H1 (cell line): ENCODE measurements around the gene SKIC8. TPM values are rescaled to one million over a fixed set of nuclear protein-coding genes. Genes with fewer than 3 reads are reported as not detected.

Experiments
- CTCF ChIA-PET: fragments of 300-600 bp; sonication (Branson Sonifier 250); formaldehyde crosslinking; loops from one replicate; lab custom pipeline; 2021; ENCODE audit not compliant: partially characterized antibody; lab: Charles Lee
- POLR2A ChIA-PET: fragments of 300-600 bp; sonication (Branson Sonifier 250); formaldehyde crosslinking; loops from one replicate; lab custom pipeline; 2021; ENCODE audit warnings: inconsistent platforms; ENCODE audit not compliant: partially characterized antibody; lab: Charles Lee
- DNase-seq, 2 experiments: peaks; one replicate each; pipeline versions ENCODE4 v3.0.0 to v3.0.0-alpha.2; 2010 to 2022; ENCODE audit warnings: low spot score in 2 of 2, low read depth in 1 of 2, mixed read lengths in 1 of 2
- FAIRE-seq: peaks from 2 replicates; lab custom pipeline; 2011; peaks lifted over from hg19 to GRCh38; lab: Jason Lieb, UNC
- H2AFZ ChIP-seq: 2 replicates; pipeline ENCODE4 v1.8.1; 2012; ENCODE audit warnings: low read length, inconsistent platforms
- H2AK5ac ChIP-seq: 2 replicates; pipeline ENCODE4 v1.6.1; 2013; ENCODE audit warnings: low read depth, low read length
- H2BK120ac ChIP-seq: replicated peaks from 2 replicates; pipeline ENCODE3; 2013; ENCODE audit warnings: low read depth, low read length, inconsistent platforms
- H2BK12ac ChIP-seq: 2 replicates; pipeline ENCODE4 v1.6.1; 2013; ENCODE audit warnings: low read depth, low read length
- H2BK15ac ChIP-seq: 2 replicates; pipeline ENCODE4 v1.6.1; 2013; ENCODE audit warnings: low read length
- H2BK20ac ChIP-seq: 2 replicates; pipeline ENCODE4 v1.6.1; 2013; ENCODE audit warnings: low read length
- H2BK5ac ChIP-seq: 2 replicates; pipeline ENCODE4 v1.6.1; 2013; ENCODE audit warnings: low read depth, low read length
- H3K14ac ChIP-seq: 2 replicates; pipeline ENCODE4 v1.6.1; 2013; ENCODE audit warnings: inconsistent platforms; ENCODE audit not compliant: insufficient read length
- H3K18ac ChIP-seq: 2 replicates; pipeline ENCODE4 v1.6.1; 2013; ENCODE audit warnings: low read length; ENCODE audit errors: extremely low read depth
- H3K23ac ChIP-seq: 2 replicates; pipeline ENCODE4 v1.6.1; 2013; ENCODE audit warnings: inconsistent platforms; ENCODE audit not compliant: insufficient read length
- H3K23me2 ChIP-seq: 2 replicates; pipeline ENCODE4 v1.6.1; 2013; ENCODE audit warnings: low read depth, low read length
- H3K27ac ChIP-seq: 2 replicates; pipeline ENCODE4 v1.6.1; 2011; ENCODE audit warnings: low read depth, low read length, inconsistent platforms
- H3K27me3 ChIP-seq, 4 experiments: replicated peaks in 1 of 4; 1 replicate in 1 of 4; 2 replicates in 3 of 4; pipeline versions ENCODE4 v1.6.1 to v1.8.1; 2011 to 2013; ENCODE audit warnings: low read length in 3 of 4, mild to moderate bottlenecking in 3 of 4, inconsistent platforms in 2 of 4, mixed read lengths in 2 of 4, moderate library complexity in 1 of 4; ENCODE audit not compliant: control insufficient read depth in 3 of 4, insufficient read depth in 3 of 4; ENCODE audit errors: extremely low read depth in 1 of 4
- H3K36me3 ChIP-seq, 4 experiments: 2 replicates each; pipeline versions ENCODE4 v1.6.1 to v1.8.1; 2011 to 2013; ENCODE audit warnings: mild to moderate bottlenecking in 4 of 4, low read length in 3 of 4, moderate library complexity in 2 of 4, control low read depth in 1 of 4, inconsistent platforms in 1 of 4; ENCODE audit not compliant: insufficient read depth in 4 of 4, control insufficient read depth in 2 of 4
- H3K4ac ChIP-seq: replicated peaks from 2 replicates; pipeline ENCODE3; 2013; ENCODE audit warnings: low read length, low read depth, mixed read lengths, inconsistent platforms; ENCODE audit not compliant: insufficient read length
- H3K4me1 ChIP-seq, 4 experiments: replicated peaks in 1 of 4; 1 replicate in 1 of 4; 2 replicates in 3 of 4; pipeline versions ENCODE4 v1.6.1 to v1.8.1; 2011 to 2013; ENCODE audit warnings: low read length in 3 of 4, inconsistent platforms in 2 of 4, mixed read lengths in 1 of 4; ENCODE audit not compliant: insufficient read depth in 4 of 4, control insufficient read depth in 3 of 4
- H3K4me2 ChIP-seq, 2 experiments: 2 replicates each; pipeline versions ENCODE4 v1.6.1 to v1.8.1; 2011 to 2013; ENCODE audit warnings: low read depth in 2 of 2, low read length in 2 of 2, control low read depth in 1 of 2, inconsistent platforms in 1 of 2, mild to moderate bottlenecking in 1 of 2; ENCODE audit not compliant: insufficient read depth in 1 of 2
- H3K4me3 ChIP-seq, 4 experiments: fragments of 200-600, 300-600 bp in 1 of 4; sonication (generic), shearing (Covaris generic), sonication (Bioruptor Twin) in 1 of 4; 2 replicates each; pipeline versions ENCODE4 v1.5.1 to v1.8.1; 2011 to 2016; ENCODE audit warnings: low read length in 4 of 4, low read depth in 3 of 4, control low read depth in 2 of 4, inconsistent platforms in 2 of 4, mild to moderate bottlenecking in 2 of 4, mixed read lengths in 1 of 4, moderate library complexity in 1 of 4; ENCODE audit not compliant: insufficient read depth in 2 of 4; ENCODE audit errors: extremely low read depth in 1 of 4
- H3K56ac ChIP-seq: replicated peaks from 2 replicates; pipeline ENCODE3; 2013; ENCODE audit warnings: low read depth, mild to moderate bottlenecking, mixed read lengths, low read length, inconsistent platforms; ENCODE audit not compliant: insufficient read length
- H3K79me1 ChIP-seq: 2 replicates; pipeline ENCODE4 v1.6.1; 2013; ENCODE audit warnings: low read depth, low read length, control low read depth
- H3K79me2 ChIP-seq, 2 experiments: 2 replicates each; pipeline versions ENCODE4 v1.6.1 to v1.8.1; 2012 to 2013; ENCODE audit warnings: low read length in 2 of 2, mild to moderate bottlenecking in 2 of 2, inconsistent platforms in 1 of 2; ENCODE audit not compliant: insufficient read depth in 2 of 2, control insufficient read depth in 1 of 2
- H3K9ac ChIP-seq, 4 experiments: replicated peaks in 1 of 4; 1 replicate in 1 of 4; 2 replicates in 3 of 4; pipeline versions ENCODE4 v1.6.1 to v1.8.1; 2011 to 2013; ENCODE audit warnings: low read depth in 3 of 4, low read length in 3 of 4, control low read depth in 2 of 4, mild to moderate bottlenecking in 2 of 4, moderate library complexity in 2 of 4, inconsistent platforms in 1 of 4; ENCODE audit errors: extremely low read depth in 1 of 4
- H3K9me3 ChIP-seq, 2 experiments: 2 replicates each; pipeline versions ENCODE4 v1.6.1 to v1.8.1; 2012 to 2013; ENCODE audit warnings: mild to moderate bottlenecking in 2 of 2, moderate library complexity in 2 of 2, control low read depth in 1 of 2, inconsistent platforms in 1 of 2, low read depth in 1 of 2, low read length in 1 of 2, mixed read lengths in 1 of 2; ENCODE audit not compliant: insufficient read depth in 2 of 2
- H4K20me1 ChIP-seq, 2 experiments: replicated peaks in 1 of 2; 2 replicates each; pipeline versions ENCODE3 to v1.8.1; 2011 to 2013; ENCODE audit warnings: inconsistent platforms in 2 of 2, low read length in 2 of 2, mild to moderate bottlenecking in 1 of 2; ENCODE audit not compliant: insufficient read depth in 2 of 2, control insufficient read depth in 1 of 2
- H4K5ac ChIP-seq: 2 replicates; pipeline ENCODE4 v1.6.1; 2013; ENCODE audit warnings: low read length, low read depth, mixed read lengths, inconsistent platforms; ENCODE audit not compliant: insufficient read length
- H4K8ac ChIP-seq: 2 replicates; pipeline ENCODE4 v1.8.0; 2013; ENCODE audit warnings: mild to moderate bottlenecking, moderate library complexity, low read length, inconsistent platforms; ENCODE audit not compliant: insufficient read depth; ENCODE audit errors: extremely low read depth
- H4K91ac ChIP-seq: replicated peaks from 2 replicates; pipeline ENCODE3; 2013; ENCODE audit warnings: low read length, mixed read lengths, inconsistent platforms; ENCODE audit not compliant: insufficient read length
- ATF2 ChIP-seq: IDR thresholded peaks from 2 replicates; pipeline ENCODE4 v1.6.1; 2012; ENCODE audit warnings: low read length, inconsistent platforms
- BRCA1 ChIP-seq: IDR thresholded peaks from 2 replicates; pipeline ENCODE4 v1.6.1; 2012; ENCODE audit warnings: low read depth, low read length, improper control_type of control experiment
- CBX8 ChIP-seq: fragments of 300-800, 300-1000 bp; sonication (generic); IDR thresholded peaks from 2 replicates; pipeline ENCODE4 v1.7.1; 2016; ENCODE audit warnings: low read depth, low read length, borderline replicate concordance
- CTBP2 ChIP-seq: IDR thresholded peaks from 2 replicates; pipeline ENCODE4 v1.7.0; 2011; ENCODE audit warnings: borderline replicate concordance, mild to moderate bottlenecking, moderate library complexity, mixed read lengths, low read length; ENCODE audit not compliant: insufficient read depth, insufficient read length
- HDAC6 ChIP-seq: IDR thresholded peaks from one replicate; pipeline ENCODE4 v1.7.1; 2012; ENCODE audit warnings: low read depth, mild to moderate bottlenecking, inconsistent platforms, low read length, moderate library complexity
- NANOG ChIP-seq: IDR thresholded peaks from 2 replicates; pipeline ENCODE4 v1.6.1; 2011; ENCODE audit warnings: low read length, low read depth, mild to moderate bottlenecking, inconsistent platforms; ENCODE audit not compliant: insufficient read depth, poor library complexity, severe bottlenecking
- RXRA ChIP-seq: IDR thresholded peaks from 2 replicates; pipeline ENCODE4 v1.6.1; 2011; ENCODE audit warnings: low read depth, mild to moderate bottlenecking, low read length, moderate library complexity; ENCODE audit not compliant: insufficient read depth
- SP4 ChIP-seq: IDR thresholded peaks from 2 replicates; pipeline ENCODE4 v1.6.1; 2012; ENCODE audit warnings: low read length, inconsistent platforms
- SUZ12 ChIP-seq: fragments of 200-600 bp; sonication (generic); IDR thresholded peaks from 2 replicates; pipeline ENCODE4 v1.6.1; 2012; ENCODE audit warnings: mild to moderate bottlenecking, inconsistent platforms, low read length, moderate library complexity, mixed read lengths
- WGBS, 2 experiments: shearing (Covaris generic) in 1 of 2; methylation state at CpG; one replicate each; pipeline versions ENCODE4 v1.1.6 to v1.1.7; 2013 to 2015; ENCODE audit warnings: low lambda C conversion rate in 2 of 2, mixed read lengths in 2 of 2, inconsistent platforms in 1 of 2, low coverage in 1 of 2, missing lambda C conversion rate in 1 of 2; ENCODE audit not compliant: insufficient replicate concordance in 2 of 2, insufficient coverage in 1 of 2, insufficient read length in 1 of 2; ENCODE audit errors: extremely low coverage in 1 of 2, missing lambda C conversion rate in 1 of 2; 5-methylcytosine and 5-hydroxymethylcytosine counted together
- polyA plus RNA-seq, 7 experiments: library from polyadenylated mRNA; depleted of rRNA in 3 of 7; stranded (reverse) in 5 of 7; unstranded in 2 of 7; fragments of >200 nt in 5 of 7; fragments of 200-250 nt in 2 of 7; gene quantifications; 1 replicate in 5 of 7; 2 replicates in 1 of 7; 4 replicates in 1 of 7; pipeline versions ENCODE4 v1.2.1 to v1.2.3, GENCODE V29; 2011 to 2013; ENCODE audit warnings: missing spikeins in 2 of 7, mixed read lengths in 2 of 7
- total RNA-seq: library from RNA; stranded (reverse); fragmentation: NEBNext Ultra II Directional; extraction: Animal tissue kit (Norgen Biotek cat#: 25700); gene quantifications from 2 replicates; pipeline ENCODE4 v1.2.1, GENCODE V29; 2021

Gene SKIC8
- total and polyA plus RNA-seq, 2 of the 8 experiments (the other 6 are each of a cell fraction or from before 2014, with no cell fraction given): 44.2 to 77.7 TPM

GRCh38 chr15:78292219-78292618 lies 7.2 kb downstream of the SKIC8 start:
- FAIRE-seq (no peak), DNase-seq (no peak)
- Histone ChIP-seq H4K8ac (no peak overlapping the region), H3K18ac (no peak overlapping the region), H2AK5ac (no peak overlapping the region), H2BK120ac (no peak overlapping the region), H3K9ac (no peak overlapping the region), H2BK15ac (no peak overlapping the region), H3K14ac (no peak overlapping the region), H3K27me3 (no peaks in the 10 kb centered on the region), H4K5ac (no peak overlapping the region), H3K36me3 (peaks cover 0 to 6% (median 4%) of the 10 kb centered on the region in 4 experiments; a peak in 5 of 8 replicates), H2BK20ac (no peak overlapping the region), H3K56ac (no peak overlapping the region), H3K23me2 (no peaks in the 10 kb centered on the region), H3K4me3 (no peak overlapping the region), H3K27ac (no peak overlapping the region), H3K9me3 (no peaks in the 10 kb centered on the region), H3K4me1 (no peaks in the 10 kb centered on the region), H2BK5ac (no peak overlapping the region), H2AFZ (no peak overlapping the region), H3K4me2 (no peak overlapping the region), H3K4ac (no peak overlapping the region), H3K23ac (no peak overlapping the region), H4K20me1 (peaks cover 0 to 2% of the 10 kb centered on the region in 2 experiments), H3K79me2 (no peaks in the 10 kb centered on the region)
- ChIA-PET CTCF (interaction anchor here (0.6 to 2.2 kb wide), 3 partner anchors 12 to 247 kb away, joined by 3 to 9 read pairs (median 5); no protein-coding TSS in a partner anchor), POLR2A (interaction anchor here (1.0 kb wide), 1 partner anchor 11 kb away, joined by 4 read pairs; no protein-coding TSS in a partner anchor)
- WGBS, 2 experiments: 91% methylated on average over 1 of the region's 1 CpG; no CpG with 5 or more reads in 1 of the 2 experiments
- TF ChIP-seq ATF2: no peak
- no peak for TF ChIP-seq SP4
- TF ChIP-seq CBX8: no peak
- no peak for TF ChIP-seq NANOG
- TF ChIP-seq BRCA1: no peak
- TF ChIP-seq SUZ12: no peak
- TF ChIP-seq CTBP2: no peak
- TF ChIP-seq HDAC6: no peak
- TF ChIP-seq RXRA: no peak
- TF ChIP-seq, all 59 proteins: peak for 0
- no peak overlapping the region for H4K91ac ChIP-seq
- H3K79me1 ChIP-seq: no peaks in the 10 kb centered on the region
- no peak overlapping the region for H2BK12ac ChIP-seq
